ENCODE measurements around the gene PRR15L.
A peak's percentile ranks its signal among the peaks of the same experiment; 100 is the strongest.
"Not testable (repeated sequence)": the region's sequence is repeated elsewhere in the genome, so short reads cannot be mapped to it uniquely, and the experiment has no call there.

The PRR15L gene

GRCh38 chr17:47957591-47958490 is at the start of gene PRR15L:
Gene PRR15L (minus strand): TSS chr17:47957883. CDS start chr17:47953234, 4,649 bp downstream.
- DNase-seq = no peak

GRCh38 chr17:48006936-48007709 is 49.4 kb upstream of the PRR15L start:
- no peak for DNase-seq

- no peak for DNase-seq
Measured at GRCh38 chr17:48004983-48005382, 47.3 kb upstream of the PRR15L start.

DNA sequence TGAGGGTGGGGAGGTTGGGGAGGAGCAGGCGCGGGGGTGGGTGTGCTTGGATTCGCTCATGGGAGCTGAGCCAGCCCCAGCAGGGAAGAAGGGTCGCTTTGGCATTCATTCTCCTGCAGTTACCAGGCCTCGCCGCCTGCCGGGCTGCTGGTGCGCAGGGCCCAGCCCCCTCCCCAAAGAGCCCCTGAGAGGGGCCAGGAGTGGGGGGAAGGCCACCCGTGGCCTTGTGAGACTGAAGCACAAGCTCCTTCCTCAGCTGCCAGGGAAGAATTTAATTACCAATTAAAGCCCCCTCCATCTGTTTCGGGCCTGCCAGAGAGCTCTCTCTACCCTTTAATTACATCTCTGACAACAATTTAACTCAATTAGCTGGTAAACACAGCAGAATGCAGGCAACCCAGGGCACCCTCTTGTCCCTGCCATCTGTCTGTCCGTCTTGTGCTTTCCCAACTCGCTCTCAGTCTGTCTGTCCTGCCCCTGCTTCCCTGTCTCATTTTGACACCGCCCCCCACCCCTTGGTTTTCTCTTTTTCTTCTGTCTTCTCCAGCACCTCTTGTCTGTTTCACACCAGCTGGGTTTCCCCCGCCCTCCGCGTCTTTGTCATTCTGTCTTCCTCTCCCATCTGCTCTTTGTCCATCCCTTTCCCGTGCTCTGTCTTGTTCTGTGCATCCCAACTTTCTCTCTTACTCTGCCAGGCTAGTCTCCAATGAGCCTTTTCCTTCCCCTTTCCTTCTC is 45.9 kb upstream of the PRR15L start:
- DNase-seq = peak in 2 of 51 donors; percentile 17 to 67

GRCh38 chr17:48002916-48003416 is 45.3 kb upstream of the PRR15L start:
- DNase-seq = peak in 4 of 51 donors; percentile 10 to 67 (median 34)

GRCh38 chr17:48002266-48002915 is 44.7 kb upstream of the PRR15L start:
- DNase-seq = peak in 2 of 51 donors; percentile 11 to 62

- not testable (repeated sequence) for DNase-seq
Measured at GRCh38 chr17:48001657-48002056, 44.0 kb upstream of the PRR15L start.

DNA sequence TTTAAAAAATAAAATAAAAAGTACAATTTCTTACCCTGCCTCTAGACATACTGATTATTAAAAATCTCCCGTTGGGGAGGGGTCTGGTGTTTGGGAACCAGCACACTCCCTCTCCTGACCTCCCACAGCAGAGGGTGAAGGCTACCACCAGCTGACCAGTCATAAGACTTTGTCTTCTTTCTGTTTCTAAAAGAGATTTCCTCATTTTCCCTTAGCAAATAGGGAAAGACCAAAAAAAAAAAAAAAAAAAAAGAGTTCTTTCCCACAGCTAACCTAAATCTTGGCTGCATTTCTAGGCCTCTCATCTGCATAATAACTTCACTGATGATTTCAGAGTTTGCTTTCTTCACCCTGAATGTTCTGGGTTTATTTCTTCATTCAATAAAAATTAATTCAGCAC is 43.5 kb upstream of the PRR15L start:
- DNase-seq = no peak

- DNase-seq = no peak
Measured at GRCh38 chr17:47999582-47999981, 41.9 kb upstream of the PRR15L start.

GRCh38 chr17:47998044-47998443 is 40.4 kb upstream of the PRR15L start:
- DNase-seq = no peak

GRCh38 chr17:47997586-47997985 is 39.9 kb upstream of the PRR15L start:
- no peak for DNase-seq

DNA sequence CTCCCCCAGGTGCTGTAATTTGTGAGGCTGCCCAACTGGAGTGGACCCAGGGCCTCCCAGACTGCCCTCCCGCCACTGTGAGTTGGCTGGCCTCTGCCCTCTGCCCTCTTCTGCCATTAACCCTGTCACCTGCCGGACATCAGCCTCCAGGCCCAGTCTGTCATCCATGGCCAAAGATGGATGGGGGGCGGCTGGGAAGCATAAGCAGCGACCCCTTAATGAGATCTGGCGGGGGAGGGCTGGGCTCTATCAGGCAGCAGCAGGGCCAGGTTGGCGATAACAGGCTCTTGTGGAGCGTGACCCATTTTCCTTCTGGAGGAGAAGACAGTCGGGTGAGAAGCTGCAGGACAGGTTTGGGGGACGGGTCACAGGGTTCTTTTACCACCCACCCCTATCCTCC is 38.5 kb upstream of the PRR15L start:
- no peak for DNase-seq

- DNase-seq = no peak
Measured at GRCh38 chr17:47995241-47995935, 37.7 kb upstream of the PRR15L start.

DNA sequence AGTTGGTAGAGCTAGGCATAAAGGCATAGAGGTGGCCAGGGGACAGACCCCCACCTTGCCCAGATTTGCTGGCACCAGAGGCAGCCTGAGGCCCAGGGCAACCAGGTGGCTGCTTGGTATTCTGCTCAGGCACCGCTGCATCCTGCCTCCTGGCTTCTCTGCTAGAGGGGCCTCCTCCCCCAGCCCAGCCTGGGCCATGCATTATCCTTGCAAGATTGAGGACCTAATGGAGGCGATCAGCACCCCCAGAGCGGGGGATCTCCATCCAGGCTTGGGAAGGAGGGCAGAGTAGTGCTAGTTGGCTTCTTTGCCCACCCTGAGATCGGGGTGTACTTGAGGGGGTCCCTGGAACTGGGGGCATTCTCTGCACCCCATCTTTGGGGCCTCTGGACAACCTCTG is 37.0 kb upstream of the PRR15L start:
- DNase-seq = no peak

DNA sequence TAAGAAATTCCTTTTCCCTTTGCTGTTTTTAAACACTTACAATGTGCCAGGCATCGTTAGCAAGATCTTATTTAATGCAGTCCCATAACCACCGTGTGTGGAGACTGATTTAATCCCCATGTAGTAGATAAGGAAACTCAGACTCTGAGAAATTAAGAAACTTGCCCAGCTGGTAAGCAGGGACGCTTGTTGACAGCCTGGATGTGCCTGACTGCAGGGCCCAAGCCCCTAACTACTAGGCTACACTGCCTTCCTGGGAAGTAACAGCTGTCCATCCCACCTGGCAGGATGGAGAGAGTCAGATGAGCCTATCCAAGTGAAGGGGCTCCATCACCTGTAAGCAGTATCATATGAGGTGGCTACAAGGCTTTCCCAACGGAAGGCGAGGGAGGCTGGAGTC is 36.3 kb upstream of the PRR15L start:
- DNase-seq = no peak

GRCh38 chr17:47993031-47993564 is 35.4 kb upstream of the PRR15L start:
- no peak for DNase-seq

DNA sequence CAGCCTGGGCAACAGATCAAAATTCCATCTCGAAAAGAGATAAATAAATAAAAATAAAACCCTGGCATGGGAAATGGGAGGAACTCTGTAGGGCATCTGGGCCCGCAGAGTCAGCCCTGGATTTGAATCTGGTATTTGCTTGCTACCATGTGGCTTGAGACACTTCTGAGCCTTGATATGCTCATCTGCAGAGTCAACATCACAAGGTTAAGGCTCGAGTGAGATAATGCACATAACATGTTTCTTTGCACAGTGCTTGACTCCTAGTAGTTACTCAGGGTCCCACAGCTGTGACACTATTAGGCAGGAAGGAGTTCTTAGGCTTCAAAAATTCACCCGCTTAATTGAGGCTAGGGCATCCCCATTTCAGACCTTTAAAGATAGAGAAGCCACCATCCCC is 34.5 kb upstream of the PRR15L start:
- no peak for DNase-seq

GRCh38 chr17:47990962-47991731 is 33.5 kb upstream of the PRR15L start:
- no peak for DNase-seq

DNA sequence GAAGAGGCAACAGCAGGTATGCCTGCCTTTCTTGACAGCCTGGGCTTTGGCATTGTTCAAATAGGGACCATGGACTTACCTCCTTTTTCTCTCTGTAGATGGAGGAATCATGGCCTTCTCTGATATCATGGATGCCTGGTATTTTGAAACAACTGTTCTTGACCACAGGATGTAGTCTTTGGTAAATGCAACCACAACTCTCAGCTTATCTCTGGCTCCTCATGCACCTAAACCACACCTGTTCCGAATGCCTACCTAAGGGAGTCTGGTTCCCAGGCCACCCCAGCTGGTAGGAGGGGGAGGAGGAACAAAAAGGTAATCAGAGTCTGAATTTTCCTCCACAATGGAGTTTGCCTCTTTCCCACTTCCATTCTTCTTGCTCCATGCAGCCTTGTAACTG is 32.0 kb upstream of the PRR15L start:
- no peak for DNase-seq

All from hypothalamus (tissue), 51 donors.